A673 (cell line): ENCODE data around the gene TBXAS1. TPM values are rescaled to one million over a fixed set of nuclear protein-coding genes. Genes with fewer than 3 reads are reported as not detected.

ENCODE experiments used
- BruUV-seq: library from RNA; stranded (reverse); fragments of 400-500 nt; replicated peaks from 2 replicates; lab custom pipeline; 2021; lab: Mats Ljungman, UMichigan
- CTCF ChIA-PET: fragments of 300-600 bp; sonication (Branson Sonifier 250); formaldehyde crosslinking; loops from one replicate; lab custom pipeline; 2022; ENCODE audit warnings: antibody characterized with exemption; lab: Charles Lee
- POLR2A ChIA-PET: fragments of 300-600 bp; sonication (Branson Sonifier 250); formaldehyde crosslinking; loops from one replicate; lab custom pipeline; 2022; ENCODE audit warnings: antibody characterized with exemption; ENCODE audit not compliant: low non-redundant PET; lab: Charles Lee
- DNase-seq: peaks from one replicate; pipeline ENCODE4 v3.0.0-alpha.2; 2015; ENCODE audit warnings: low spot score
- H3K27ac ChIP-seq: fragments of 200-600 bp; sonication (generic); 2 replicates; pipeline ENCODE4 v1.5.1; 2016; ENCODE audit warnings: mixed run types, low read depth, mild to moderate bottlenecking, mixed read lengths, antibody characterized with exemption, low read length; ENCODE audit not compliant: poor library complexity, severe bottlenecking
- H3K27me3 ChIP-seq: fragments of 200-600 bp; sonication (generic); replicated peaks from 2 replicates; pipeline ENCODE4 v1.6.1; 2017; ENCODE audit warnings: mixed run types, low read depth, mild to moderate bottlenecking, mixed read lengths, antibody characterized with exemption, low read length; ENCODE audit not compliant: insufficient read depth, poor library complexity
- H3K36me3 ChIP-seq: fragments of 200-600 bp; sonication (generic); 2 replicates; pipeline ENCODE4 v1.6.1; 2016; ENCODE audit warnings: mixed run types, mild to moderate bottlenecking, mixed read lengths, antibody characterized with exemption, low read length; ENCODE audit not compliant: insufficient read depth, poor library complexity, severe bottlenecking
- H3K4me1 ChIP-seq: fragments of 200-600 bp; sonication (generic); 2 replicates; pipeline ENCODE4 v1.6.1; 2017; ENCODE audit warnings: mixed run types, mild to moderate bottlenecking, mixed read lengths, antibody characterized with exemption, low read length; ENCODE audit not compliant: insufficient read depth, poor library complexity, severe bottlenecking
- H3K4me3 ChIP-seq: fragments of 200-600 bp; sonication (generic); 2 replicates; pipeline ENCODE4 v1.5.1; 2016; ENCODE audit warnings: low read depth, mixed run types, mild to moderate bottlenecking, mixed read lengths, low read length; ENCODE audit not compliant: poor library complexity, severe bottlenecking
- H3K9me3 ChIP-seq: fragments of 200-600 bp; sonication (generic); 2 replicates; pipeline ENCODE4 v1.6.1; 2016; ENCODE audit warnings: mixed run types, low read depth, mild to moderate bottlenecking, mixed read lengths, antibody characterized with exemption, low read length; ENCODE audit not compliant: poor library complexity, severe bottlenecking
- EZH2 ChIP-seq: fragments of 200-600 bp; sonication (generic); IDR thresholded peaks from 2 replicates; pipeline ENCODE4 v1.6.1; 2017; ENCODE audit warnings: borderline replicate concordance, low read depth, mild to moderate bottlenecking, mixed read lengths, antibody characterized with exemption, low read length; ENCODE audit not compliant: poor library complexity, severe bottlenecking
- intact Hi-C: fragments of 100-400 bp; cut with micrococcal nuclease; formaldehyde crosslinking; loops from one replicate; pipeline ENCODE4 v1.10.0; 2022; ENCODE audit not compliant: unreplicated experiment
- total RNA-seq: library from RNA; stranded (reverse); gene quantifications from 2 replicates; pipeline ENCODE4 v1.2.3, GENCODE V29; 2021
- TF ChIP-seq, protein P1 (sequence below): fragments of 300-800, 200-600 bp; sonication (generic); conservative IDR thresholded peaks from 2 replicates; pipeline ENCODE4 v1.5.1; 2017; ENCODE audit warnings: low read depth, mild to moderate bottlenecking, antibody characterized with exemption, low read length, moderate library complexity, mixed read lengths

The TBXAS1 gene
- total RNA-seq, 1 experiment from 2014 or later: 2.5 TPM

DNA sequence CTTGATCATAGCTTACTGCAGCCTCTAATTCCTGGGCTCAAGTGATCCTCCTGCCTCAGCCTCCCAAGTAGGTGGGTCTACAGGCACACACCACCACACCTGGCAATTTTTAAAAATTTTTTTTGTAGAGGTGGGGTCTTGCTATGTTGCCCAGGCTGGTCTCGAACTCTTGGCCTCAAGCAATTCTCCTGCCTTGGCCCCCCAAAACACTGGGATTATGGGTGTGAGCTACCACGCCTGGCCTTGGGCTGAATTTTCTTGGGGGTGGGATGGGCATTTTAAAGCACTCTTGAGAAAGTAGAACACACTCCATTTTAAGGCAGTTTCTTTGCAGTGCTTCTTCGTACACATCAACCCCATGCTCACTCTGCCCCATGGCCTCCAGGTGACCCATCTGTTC lies 28.7 kb downstream of the TBXAS1 start:
- ChIA-PET CTCF (no interaction called here), POLR2A (no interaction called here)
- H3K27me3 ChIP-seq: peaks cover 3% of the 10 kb centered on the region
- DNase-seq: no peak
- H3K36me3 ChIP-seq: no peaks in the 10 kb centered on the region
- no peaks in the 10 kb centered on the region for H3K4me1 ChIP-seq
- no TSS peak for BruUV-seq
- no peaks in the 10 kb centered on the region for H3K9me3 ChIP-seq
- no peak for TF ChIP-seq EZH2
- intact Hi-C loops: no loop called here
- no peak overlapping the region for H3K27ac ChIP-seq
- H3K4me3 ChIP-seq: no peak overlapping the region

DNA sequence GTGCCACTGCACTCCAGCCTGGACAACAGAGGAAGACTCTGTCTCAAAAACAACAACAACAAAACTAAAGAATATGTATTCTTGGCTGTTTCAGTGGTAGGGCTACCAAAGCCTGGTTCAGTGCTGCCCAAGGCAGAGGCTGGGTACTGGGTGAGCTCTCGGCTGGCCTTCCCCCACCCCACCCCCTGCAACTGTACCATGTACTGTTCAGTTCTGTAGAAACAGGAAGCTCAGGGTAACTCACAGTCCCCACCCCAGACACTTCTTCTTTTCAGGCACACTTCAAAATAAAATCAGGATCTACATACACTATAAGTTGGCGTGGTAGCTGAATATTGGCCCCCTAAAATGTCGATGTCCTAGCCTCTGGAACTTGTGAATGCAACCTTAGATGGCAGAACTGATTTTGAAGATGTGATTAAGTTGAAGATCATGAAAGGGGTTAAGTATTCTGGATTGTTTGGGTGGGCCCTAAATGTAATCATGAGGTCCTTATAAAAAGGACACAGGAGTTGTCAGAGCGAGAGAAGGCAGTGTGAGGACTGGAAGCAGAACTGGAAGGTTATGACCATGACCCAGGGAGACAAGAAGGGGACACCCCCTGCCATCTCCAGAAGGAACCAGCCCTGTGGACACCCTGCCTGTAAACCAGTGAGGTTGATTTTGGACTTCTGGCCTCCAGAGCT lies 31.2 kb downstream of the TBXAS1 start:
- intact Hi-C loops: no loop called here
- no peaks in the 10 kb centered on the region for H3K4me1 ChIP-seq
- no peak overlapping the region for H3K27ac ChIP-seq
- peaks cover 10% of the 10 kb centered on the region for H3K27me3 ChIP-seq
- H3K9me3 ChIP-seq: peaks cover 8% of the 10 kb centered on the region
- ChIA-PET POLR2A (no interaction called here), CTCF (no interaction called here)
- H3K36me3 ChIP-seq: no peaks in the 10 kb centered on the region
- BruUV-seq: no TSS peak
- H3K4me3 ChIP-seq: no peak overlapping the region
- no peak for DNase-seq
- no peak for TF ChIP-seq EZH2
- TF ChIP-seq, protein P1, sequence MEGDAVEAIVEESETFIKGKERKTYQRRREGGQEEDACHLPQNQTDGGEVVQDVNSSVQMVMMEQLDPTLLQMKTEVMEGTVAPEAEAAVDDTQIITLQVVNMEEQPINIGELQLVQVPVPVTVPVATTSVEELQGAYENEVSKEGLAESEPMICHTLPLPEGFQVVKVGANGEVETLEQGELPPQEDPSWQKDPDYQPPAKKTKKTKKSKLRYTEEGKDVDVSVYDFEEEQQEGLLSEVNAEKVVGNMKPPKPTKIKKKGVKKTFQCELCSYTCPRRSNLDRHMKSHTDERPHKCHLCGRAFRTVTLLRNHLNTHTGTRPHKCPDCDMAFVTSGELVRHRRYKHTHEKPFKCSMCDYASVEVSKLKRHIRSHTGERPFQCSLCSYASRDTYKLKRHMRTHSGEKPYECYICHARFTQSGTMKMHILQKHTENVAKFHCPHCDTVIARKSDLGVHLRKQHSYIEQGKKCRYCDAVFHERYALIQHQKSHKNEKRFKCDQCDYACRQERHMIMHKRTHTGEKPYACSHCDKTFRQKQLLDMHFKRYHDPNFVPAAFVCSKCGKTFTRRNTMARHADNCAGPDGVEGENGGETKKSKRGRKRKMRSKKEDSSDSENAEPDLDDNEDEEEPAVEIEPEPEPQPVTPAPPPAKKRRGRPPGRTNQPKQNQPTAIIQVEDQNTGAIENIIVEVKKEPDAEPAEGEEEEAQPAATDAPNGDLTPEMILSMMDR: no peak

DNA sequence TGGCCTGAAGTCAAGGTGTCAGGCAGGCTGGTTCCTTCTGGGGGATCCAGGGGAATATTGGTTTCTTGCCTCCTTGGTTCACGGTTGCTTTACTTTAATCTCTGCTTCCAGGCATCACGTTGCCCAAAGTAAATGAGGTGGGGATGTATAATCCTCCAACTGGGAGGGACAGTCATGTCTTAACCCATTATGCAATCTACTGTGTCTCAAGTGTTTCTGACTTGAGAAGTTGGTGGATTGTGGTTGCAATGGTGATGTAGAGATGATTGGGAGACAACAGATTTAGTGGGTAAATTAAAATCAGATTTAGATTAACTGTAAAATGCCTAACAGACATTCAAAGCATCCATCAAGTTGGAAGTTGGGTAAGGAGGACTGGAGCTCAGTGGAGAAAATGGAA lies 32.7 kb downstream of the TBXAS1 start:
- Histone ChIP-seq H3K27ac (no peak overlapping the region), H3K27me3 (peaks cover 10% of the 10 kb centered on the region), H3K9me3 (peaks cover 8% of the 10 kb centered on the region), H3K4me1 (no peaks in the 10 kb centered on the region), H3K4me3 (no peak overlapping the region), H3K36me3 (no peaks in the 10 kb centered on the region)
- ChIA-PET POLR2A (no interaction called here), CTCF (no interaction called here)
- no TSS peak for BruUV-seq
- TF ChIP-seq EZH2: no peak
- TF ChIP-seq, protein P1: no peak
- intact Hi-C loops: no loop called here
- DNase-seq: no peak
